Activated T-cell treated with anti-CD3 and anti-CD28 coated beads for 1 hour (primary cell): ENCODE data around the gene COG6.

Experiments
- DNase-seq: peaks from one replicate; pipeline ENCODE4 v3.0.0-alpha.2; 2020; ENCODE audit warnings: low read depth

Gene COG6

DNA sequence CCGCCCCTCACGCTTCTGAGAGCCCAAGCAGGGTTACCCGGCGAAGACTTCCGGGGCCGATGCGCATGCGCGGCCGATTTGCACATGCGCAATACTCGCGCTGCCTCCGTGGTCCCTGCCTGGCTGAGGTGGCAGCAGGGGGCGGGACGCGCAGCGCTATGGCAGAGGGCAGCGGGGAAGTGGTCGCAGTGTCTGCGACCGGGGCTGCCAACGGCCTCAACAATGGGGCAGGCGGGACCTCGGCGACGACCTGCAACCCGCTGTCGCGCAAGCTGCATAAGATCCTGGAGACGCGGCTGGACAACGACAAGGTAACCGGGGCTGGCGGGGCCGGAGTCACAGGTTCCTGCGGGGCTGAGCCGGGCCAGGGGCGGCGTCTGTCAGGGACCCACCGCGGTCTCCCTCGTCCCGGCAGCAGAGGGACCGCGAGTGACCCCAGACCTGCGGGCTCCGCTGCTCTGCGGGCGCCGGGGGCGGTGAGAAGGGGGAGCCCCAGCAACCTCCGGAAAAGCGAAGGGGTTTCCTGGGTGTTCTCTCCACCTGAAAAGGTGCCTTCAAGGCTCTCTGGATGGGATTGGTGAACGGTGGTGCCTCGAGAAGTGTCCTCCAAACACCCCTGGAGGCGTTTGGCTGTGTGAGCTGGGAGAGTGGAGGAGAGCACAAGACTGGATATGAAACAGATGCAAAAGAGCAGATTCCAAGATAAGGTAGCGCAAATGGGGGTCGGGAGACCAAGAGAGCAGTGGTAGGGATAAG lies at the start of gene COG6:
COG6 (plus strand) TSS at position 94 of the 756 bp plus-strand sequence; CDS start at position 159, 65 bp downstream.
- peak; percentile 96 for DNase-seq

DNA sequence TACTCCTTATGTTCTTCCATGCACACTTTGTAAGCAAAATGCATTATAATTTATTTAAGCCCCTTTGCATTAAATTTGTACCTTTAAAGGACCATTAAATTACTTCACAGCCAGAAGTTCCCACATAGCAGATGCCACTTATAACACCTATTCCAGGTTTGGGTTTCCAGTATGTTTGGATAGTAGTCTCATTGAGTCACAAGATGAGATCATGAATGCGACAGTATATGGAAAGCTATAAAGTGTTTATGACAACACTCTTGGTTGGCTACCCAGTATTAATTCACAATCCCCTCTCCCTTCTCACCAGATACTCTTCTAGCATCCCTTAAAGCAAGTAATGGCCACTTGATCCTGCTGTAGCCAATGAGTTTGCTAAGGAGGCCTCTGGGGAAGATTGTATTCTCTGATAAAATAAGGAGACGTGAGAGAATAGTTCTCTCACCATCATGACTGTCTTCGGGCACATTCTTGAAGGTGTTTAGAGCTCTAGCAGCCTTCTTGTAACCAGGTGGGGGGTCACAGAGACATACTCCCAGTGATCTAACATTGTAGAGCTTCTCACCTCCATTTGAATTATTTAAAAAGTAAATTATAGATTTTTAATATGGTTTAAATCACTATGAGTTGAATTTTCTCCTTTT lies 49.7 kb upstream of the COG6 start:
- DNase-seq: no peak

DNA sequence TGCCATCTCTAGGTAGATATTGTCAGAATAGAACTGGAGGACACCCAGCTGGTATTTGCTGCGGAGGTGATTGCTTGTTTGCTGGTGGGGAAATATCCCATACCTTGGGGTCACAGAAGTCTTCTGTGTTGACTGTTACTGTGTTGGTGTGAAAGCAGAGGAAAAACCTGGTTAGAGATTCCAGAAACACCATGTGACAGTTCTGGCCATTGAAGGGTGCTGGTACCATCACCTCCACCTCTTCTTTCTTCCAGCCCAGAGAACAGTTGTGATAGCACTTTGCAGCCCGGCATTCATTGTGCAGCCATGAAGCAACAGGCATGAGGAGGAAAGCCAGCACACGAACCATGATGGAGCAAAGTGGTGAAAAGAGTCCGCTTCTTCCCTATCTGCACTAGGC lies 47.6 kb upstream of the COG6 start:
- no peak for DNase-seq

DNA sequence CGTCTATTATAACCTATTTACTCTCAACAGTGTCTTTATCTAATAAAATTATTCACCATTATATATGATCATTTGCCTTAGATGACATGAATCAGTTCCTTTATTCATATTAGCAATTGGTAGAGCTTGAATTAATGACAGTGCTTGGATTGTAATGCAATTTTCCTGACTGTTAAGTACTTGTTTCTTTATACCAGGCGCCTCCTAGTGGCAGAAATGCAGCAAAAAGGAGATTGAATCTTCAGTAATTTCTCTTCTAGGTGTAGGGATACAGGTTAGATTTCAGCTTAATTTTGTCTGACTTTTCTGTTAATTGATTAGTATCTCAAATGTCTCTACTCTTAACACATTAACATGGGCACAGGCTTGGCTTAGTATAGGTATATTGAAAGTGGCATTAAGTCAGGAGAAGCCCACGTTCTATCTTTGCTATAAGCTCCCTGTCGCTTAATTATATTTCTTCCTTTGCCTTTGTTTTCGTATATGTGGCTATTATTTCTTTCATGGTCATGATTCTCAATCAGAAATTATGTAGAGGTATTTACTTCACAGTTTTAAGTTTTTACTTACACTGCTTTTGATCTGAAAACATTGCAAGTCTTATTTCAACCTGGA lies 43.3 kb upstream of the COG6 start:
- DNase-seq: peak; percentile 57

DNA sequence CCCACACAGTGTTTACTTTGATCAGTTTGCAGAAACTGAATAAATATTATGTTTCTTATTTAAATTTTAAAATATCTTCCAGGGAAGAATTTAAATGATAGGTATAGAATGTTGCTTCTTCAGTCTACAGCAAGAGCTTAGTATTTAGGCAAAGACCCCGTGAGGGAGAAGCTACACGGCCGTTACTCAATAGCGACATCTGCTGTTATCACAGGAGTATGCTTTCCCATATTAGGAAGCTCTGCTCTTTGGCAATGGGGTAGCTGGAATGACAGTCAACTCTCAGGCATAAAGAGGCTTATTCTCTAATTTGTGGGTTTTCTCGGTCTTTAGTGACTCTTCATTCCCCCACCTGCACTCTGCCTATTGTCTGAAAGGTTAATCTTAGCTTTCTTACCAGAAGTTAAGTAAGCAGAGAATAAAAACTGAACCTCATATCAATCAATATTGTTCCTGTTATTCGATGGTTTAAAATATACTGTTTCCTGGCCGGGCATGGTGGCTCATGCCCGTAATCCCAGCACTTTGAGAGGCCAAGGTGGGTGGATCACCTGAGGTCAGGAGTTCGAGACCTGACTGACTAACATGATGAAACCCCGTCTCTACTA lies 39.3 kb upstream of the COG6 start:
- no peak for DNase-seq

DNA sequence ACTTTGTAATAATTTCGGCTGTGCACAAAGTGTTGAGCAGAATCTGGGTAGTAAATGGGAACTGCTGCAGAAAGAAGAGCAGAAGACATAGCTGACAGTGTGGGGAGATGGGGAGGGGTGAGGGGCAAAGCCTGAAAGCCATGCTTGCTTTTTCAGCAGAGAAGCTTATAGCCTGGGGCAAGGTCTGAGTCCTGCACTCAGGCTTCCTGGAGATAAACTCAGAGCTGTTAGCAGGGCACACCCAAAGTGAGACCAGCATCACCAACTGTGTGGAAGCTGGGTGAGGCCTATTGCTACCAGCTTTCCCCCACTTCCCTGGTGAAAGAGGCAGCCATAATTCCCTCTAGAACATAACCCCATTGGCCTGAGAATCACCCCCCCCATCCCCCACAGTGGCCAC lies 36.9 kb upstream of the COG6 start:
- no peak for DNase-seq

DNA sequence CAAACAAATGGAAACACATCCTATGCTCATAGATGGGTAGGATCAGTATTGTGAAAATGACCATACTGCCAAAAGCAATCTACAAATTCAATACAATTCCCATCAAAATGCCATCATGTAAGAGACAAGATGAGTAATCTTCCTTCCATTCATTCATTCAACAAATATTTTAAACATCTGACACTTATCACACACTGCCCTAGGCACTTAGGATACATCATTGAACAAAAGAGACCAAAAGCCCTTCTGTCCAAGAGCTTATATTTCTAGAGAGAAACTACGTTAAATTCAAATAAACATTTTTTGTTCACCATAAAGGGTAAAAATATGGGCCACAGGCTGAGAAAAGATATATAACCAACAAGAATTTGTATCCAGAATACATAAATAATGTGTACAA lies 32.0 kb upstream of the COG6 start:
- DNase-seq: no peak

DNA sequence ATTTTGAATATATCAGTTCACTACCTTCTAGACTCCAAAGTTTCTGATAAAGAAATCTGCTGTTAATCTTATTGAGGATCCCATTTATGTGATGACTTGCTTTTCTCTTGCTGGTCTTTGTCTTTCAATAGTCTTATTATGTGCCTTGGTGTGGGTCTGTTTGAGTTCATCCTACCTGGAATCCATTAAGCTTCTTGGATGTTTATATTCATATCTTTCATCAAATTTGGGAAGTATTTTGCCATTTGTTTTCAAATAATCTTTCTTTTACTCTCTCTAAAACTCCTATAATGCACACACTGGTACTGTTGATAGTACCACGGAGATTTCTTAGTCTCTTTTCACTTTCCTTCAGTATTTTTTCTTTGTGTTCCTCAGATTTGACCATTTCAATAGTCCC lies 24.2 kb upstream of the COG6 start:
- DNase-seq: no peak

DNA sequence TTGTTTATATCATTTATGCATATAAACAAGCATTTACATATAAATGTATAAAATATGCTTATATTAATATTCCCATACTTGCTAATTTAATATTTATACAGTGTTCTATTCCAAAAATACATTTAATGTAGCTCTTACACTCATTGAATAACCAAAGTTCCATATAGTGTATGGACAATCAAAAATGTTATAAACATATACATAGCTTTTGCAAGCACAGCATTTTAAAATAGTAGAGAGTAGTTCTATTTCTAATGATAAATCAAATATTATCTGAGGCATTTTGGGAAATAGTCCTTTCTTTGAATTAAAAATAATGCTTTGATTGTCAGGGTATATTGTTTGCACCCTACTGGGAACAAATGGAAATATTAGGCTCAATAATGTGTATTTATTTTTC lies 22.5 kb upstream of the COG6 start:
- no peak for DNase-seq

DNA sequence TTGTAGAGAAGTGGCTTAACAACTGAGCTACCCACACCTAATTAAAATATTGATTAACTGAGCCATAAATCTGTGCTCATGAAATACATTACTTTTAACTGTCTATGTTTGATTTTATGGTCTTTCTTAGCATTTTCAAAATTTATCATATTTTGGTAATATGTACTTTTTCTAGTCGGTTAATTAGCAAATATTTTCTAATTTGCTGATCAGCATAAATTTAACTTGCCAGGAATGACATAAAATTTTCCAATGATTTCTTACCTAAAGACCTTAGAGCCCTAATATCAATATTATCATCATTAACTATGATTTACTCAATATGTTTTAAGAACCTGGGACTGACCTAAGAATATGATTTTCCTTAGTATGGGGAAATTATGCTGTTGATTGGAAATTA lies 19.9 kb upstream of the COG6 start:
- no peak for DNase-seq

DNA sequence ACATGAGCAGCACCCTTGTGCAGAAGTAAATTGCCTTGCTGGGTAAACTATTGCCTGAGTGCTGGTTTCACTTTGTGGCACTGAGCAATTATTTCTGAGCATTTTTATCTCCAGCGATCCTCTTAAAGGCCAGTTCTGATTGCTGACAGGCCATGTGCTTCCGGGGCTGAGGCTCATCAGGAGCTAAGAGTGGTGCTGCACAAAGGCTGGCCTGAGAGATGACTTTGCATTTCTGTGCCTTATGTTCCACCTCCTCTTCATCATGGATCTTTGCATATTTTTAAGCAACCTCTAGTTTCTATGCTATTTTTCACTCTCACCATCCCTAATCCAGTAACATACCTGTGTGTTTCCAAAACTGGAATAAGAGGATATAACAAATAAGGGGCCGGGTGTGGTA lies 17.6 kb upstream of the COG6 start:
- DNase-seq: no peak

DNA sequence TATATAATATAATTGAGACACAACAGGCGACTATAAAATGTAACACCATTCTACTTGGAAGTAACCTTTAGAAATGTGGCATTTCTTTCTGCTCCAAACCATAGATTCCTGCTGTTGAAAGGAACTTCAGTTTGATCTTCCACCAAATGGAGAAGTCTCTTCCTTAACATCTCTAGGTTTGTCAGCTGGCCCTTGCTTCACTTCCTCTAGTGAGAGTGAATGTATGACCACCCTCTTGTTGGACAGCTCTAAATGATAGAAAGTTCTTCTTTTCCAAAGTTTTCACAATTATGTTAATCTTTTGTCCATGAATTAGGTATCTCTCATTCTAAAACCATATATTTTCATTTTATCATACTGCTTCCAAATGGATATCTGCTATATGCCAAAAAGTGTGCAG lies 13.8 kb upstream of the COG6 start:
- no peak for DNase-seq

DNA sequence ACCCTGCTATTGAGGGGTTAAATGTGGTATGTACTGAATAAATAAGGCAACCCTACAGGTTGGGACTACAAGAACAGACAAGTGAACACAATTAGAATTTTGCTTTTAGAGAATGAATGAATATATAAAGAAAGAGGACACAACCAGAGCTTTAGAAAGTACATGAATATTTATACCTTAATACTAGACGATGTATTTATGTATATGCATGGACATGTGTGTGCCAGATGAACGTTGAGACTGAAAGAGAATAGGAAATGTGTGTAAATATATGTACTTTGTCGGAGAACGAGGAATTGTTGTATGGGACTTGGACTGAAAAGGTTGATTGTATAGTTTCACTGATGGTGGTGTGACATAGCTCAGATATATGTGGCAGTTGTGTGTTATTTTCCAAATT lies 9.3 kb upstream of the COG6 start:
- DNase-seq: no peak

DNA sequence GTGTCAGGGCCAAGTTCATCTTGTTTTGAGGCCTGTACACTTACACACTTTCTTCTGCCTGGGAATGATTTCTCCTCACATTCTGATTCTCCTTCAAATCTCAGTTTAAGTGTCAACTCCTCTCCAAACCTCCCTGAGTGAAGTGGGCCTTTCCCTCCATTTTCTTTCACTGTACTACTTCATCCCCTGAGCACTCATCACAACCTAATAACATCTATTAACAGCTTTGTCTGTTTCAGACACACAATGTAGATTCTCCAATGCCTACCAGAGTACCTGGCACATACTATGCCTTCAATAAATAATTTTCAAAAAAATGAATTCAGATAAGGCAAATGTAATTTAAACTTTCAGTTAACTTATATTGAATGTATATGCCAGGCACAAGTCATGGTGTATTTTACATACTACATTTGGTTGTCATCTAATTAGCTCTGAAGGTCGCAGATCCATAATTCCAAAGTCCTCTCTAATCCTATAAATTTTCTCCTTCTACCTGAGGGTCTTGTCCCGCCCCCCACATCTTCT lies 357 bp upstream of the COG6 start:
- no peak for DNase-seq

DNA sequence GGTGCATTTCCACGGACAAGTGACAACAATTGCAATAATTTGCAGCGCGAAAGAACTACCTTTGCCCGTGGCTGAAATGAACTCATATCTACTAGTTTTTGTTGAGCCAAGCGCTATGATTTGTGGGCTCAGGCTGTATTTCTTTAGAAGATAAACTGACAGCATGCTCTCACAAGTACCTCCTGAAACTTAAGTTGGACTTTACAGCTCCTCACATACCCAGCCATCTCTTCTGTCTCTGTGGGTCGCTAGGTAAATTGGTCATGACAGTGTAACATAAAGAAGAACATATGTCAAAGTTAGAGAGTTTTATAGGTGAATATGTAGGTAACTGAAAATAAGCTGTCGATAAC lies 839 bp downstream of the COG6 start:
- no peak for DNase-seq

DNA sequence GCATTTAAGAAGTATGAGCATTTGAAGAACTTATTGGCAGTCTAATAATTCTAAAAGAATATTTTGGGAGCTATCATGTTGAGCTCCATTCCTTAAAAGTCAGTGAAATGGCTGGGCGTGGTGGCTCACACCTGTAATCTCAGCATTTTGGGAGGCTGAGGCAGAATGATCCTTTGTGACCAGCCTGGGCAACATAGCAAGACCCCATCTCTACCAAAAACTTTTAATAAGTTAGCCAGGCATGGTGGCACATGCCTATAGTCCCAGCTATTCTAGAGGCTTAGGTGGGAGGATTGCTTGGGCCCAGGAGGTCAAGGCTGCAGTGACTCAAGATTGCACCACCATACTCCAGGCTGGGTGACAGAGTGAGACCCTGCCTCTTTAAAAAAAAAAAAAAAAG lies 8.0 kb downstream of the COG6 start:
- DNase-seq: no peak

DNA sequence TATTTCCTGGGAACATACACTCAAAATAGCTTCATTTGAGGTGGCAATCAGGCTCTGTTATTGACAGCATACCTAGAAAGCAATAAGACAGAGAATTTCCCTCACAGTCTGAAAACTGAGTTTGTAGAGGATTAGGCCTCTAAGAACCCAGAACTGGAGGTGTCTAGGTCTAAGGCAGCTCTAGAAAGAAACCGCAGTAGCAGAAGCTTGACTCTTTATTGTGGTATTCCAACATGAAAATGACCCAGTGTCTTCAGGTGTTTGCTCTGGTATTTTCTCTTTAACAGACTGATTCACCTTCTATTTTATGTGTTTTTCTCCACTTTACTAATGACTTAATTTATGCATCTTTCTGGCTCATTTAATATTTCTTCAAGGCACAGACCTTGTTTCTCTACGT lies 8.5 kb downstream of the COG6 start:
- DNase-seq: no peak

DNA sequence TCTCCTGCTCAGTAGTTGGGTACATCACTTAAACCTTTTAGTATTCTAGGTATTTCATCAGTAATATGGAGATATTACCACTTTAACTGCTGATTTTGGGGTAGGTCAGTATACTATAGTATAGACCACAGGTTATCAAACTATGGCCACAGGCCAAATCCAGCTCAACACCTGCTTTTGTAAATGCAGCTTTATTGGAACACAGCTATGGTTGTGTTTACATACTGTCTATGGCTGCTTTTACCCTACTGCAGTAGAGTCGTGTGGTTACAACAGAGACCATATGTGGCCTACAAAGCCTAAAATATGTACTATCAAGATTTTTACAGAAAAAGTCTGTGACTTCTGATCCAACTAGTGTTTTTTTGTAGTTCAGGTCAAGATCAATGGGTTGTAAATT lies 10.3 kb downstream of the COG6 start:
- no peak for DNase-seq

DNA sequence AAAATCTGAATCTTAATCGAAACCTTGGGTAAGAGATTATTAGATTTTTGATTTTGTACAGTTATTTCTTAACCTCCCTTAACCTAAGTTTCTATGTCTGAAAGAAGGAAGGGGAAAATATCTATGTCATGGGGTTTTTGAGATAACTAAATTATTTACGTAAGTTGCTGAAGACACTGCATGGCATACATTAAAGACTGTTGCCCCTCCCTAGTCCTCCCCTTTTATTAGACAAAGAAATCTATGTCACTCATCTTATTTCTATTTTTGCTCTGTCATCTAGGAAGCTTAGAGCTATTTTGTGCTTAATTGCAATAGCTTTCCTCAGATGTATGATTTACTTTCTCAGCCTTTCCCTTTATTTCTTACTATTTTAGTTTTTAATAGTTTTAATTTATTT lies 15.0 kb downstream of the COG6 start:
- DNase-seq: no peak

DNA sequence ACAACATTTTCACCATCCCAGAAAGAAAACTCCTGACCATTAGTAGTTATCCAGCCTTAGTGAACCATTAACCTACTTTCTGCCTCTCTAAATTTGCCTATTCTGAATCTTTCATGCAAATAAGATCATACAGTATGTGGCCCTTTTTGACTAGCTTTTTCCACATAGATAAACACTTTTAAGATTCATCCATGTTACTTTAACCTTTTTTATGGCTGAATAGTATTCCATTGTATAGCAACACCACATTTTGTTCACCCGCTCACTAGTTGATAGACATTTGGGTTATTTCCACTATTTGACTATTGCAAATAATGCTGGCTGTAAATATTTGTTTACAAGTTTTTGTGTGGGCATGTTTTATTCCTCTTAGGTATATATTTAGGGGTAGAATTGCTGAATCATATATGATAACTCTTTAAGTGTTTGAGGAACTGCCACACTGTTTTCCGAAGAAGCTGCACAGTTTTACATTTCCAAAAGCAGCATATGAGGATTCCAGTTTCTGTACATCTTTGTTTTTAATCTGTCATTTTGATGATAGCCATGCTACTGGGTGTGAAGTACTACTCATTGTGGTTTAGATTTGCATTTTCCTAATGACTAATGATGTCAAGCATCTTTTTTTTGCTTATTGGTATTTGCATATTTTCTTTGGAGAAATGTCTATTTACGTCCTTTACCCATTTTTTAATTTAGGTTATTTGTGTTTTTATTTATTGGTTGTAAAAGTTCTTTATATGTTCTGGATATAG lies 17.1 kb downstream of the COG6 start:
- DNase-seq: no peak

DNA sequence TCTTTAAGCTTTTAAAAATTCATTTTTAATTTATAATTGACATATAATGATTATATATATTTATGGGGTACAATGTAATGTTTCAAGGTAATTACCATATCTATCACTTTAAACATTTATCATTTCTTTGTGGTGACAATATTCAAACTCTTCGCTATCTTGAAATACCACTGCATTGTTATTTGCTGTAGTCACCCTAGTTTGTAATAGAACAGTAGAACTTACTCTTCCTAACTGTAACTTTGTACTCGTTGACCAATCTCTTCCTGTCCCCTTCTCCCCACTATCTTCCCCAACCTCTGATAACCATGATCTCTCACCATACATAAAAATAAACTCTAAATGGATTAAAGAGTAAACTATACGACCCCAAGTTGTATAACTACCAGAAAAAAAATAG lies 20.4 kb downstream of the COG6 start:
- no peak for DNase-seq

DNA sequence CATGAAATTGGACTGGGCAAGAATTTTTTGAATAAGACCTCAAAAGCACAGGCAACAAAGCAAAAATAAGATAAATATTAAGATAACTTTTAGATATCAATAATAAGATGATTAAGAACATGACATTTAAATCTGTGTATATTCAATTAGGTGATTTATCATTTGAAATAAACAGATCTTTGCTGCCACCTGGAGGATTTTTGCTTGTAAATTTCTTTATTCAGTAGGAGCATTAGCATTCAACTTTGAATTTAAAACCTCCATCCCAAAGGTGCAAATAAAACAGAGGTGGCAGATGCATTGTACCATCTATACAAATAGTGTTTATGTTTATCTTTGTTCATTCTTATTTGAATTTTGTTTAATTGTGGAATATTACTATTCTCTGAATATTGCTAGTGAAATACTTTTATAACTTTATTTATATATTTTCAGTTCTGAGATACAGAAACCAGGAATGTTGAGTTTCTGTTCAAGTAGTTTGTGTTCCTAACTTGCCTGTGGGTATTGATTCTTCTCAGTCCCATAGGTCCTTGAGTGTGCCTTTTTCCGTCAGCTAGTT lies 20.9 kb downstream of the COG6 start:
- DNase-seq: no peak
